OCI-LY1 (cell line): Measurements from ENCODE around the gene RPH3AL.

Experiments
- CTCF ChIP-seq: fragments of 200-600 bp; sonication (generic), shearing (Covaris generic); IDR thresholded peaks from 2 replicates; pipeline ENCODE4 v1.5.1; 2017; ENCODE audit warnings: mild to moderate bottlenecking, antibody characterized with exemption, low read length, moderate library complexity, mixed read lengths
- EZH2 ChIP-seq: fragments of 200-600 bp; sonication (generic), shearing (Covaris generic); IDR thresholded peaks from 2 replicates; pipeline ENCODE4 v1.8.0; 2017; ENCODE audit warnings: borderline replicate concordance, mixed run types, mild to moderate bottlenecking, antibody characterized with exemption, low read length, moderate library complexity, mixed read lengths

- TF ChIP-seq CTCF (no peak), EZH2 (no peak)
Observed at GRCh38 chr17:385178-385835, 32.7 kb upstream of the RPH3AL start.
